ENCODE results near the gene YIPF3. TPM values are rescaled to one million over a fixed set of nuclear protein-coding genes. Genes with fewer than 3 reads are reported as not detected.

Gene YIPF3
- total RNA-seq (2022; extraction: Qiagen RNA extraction), result 68.9 to 77.0 TPM (median 70.5 TPM) in 5 replicates

DNA sequence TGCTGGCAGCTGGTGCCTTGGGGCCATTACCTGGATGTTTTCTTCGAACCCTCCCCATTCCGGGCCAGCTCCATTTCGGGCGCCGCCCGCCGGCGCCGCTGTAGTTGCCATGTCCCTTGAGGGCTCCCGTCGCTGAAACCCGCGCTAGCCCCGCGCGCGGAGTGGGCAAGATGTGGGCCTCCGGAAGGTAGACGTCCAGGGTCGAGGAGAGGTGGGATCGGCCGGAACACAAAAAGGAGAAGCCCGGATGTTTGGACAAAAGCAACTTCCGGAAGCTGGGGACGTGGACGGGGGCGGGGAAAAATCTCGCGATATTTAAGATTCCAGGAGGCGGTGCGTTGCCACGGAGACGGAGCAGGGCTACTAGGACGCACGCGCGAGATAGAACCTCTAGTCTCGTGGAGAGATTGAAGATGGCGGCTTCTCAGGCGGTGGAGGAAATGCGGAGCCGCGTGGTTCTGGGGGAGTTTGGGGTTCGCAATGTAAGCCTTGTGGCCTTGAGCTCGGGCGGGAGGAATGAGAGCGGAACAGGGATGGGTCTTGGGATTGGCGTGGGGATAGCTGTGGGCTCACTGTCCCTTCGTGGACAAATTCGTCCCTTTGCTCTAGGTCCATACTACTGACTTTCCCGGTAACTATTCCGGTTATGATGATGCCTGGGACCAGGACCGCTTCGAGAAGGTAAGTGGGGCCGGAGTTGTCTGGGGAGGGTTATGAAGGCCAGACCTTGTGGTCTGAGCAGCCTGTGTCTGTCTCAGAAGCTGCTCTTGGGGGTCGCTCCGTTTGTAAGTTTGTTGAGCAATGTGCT, at the start of gene YIPF3, which contains the start of gene POLR1C:
Gene YIPF3 (minus strand): TSS at position 230 of the 808 bp plus-strand sequence. CDS start 119 bp downstream, at position 111.
Gene POLR1C (plus strand): TSS at position 393 of the 808 bp plus-strand sequence. CDS start 21 bp downstream, at position 414.

GRCh38 chr6:43509984-43510826, 6.5 kb downstream of the YIPF3 start, which contains the start of gene LRRC73:
LRRC73 (minus strand) TSS chr6:43510346; CDS start chr6:43509785, 561 bp downstream.

GRCh38 chr6:43477235-43478007, 39.3 kb downstream of the YIPF3 start, which contains the start of gene TJAP1:
TJAP1 (plus strand) TSS chr6:43477570; CDS start chr6:43499002, 21,432 bp downstream.

Other genes starting within 250 kb of the YIPF3 start
- gene SLC22A7, start 218.7 kb downstream of the YIPF3 start, total RNA-seq (2022; extraction: Qiagen RNA extraction), result not detected in 5 replicates
- gene CRIP3, start 208.1 kb downstream of the YIPF3 start, total RNA-seq (2022; extraction: Qiagen RNA extraction), result 0.44 to 1.1 TPM (median 0.52 TPM) in 5 replicates
- gene ZNF318, start 147.3 kb downstream of the YIPF3 start, total RNA-seq (2022; extraction: Qiagen RNA extraction), result 3.6 to 5.9 TPM (median 5.3 TPM) in 5 replicates
- gene ABCC10, start 89.4 kb downstream of the YIPF3 start, total RNA-seq (2022; extraction: Qiagen RNA extraction), result 6.0 to 13.1 TPM (median 10.5 TPM) in 5 replicates
- 3.5 to 8.2 TPM (median 7.0 TPM) in 5 replicates for gene DLK2, start 61.4 kb downstream of the YIPF3 start, total RNA-seq (2022; extraction: Qiagen RNA extraction)
- gene TJAP1, start 39.4 kb downstream of the YIPF3 start, total RNA-seq (2022; extraction: Qiagen RNA extraction), result 17.3 to 20.8 TPM (median 20.1 TPM) in 5 replicates
- gene LRRC73, start 6.6 kb downstream of the YIPF3 start, total RNA-seq (2022; extraction: Qiagen RNA extraction), result 0.63 to 1.4 TPM (median 1.3 TPM) in 5 replicates
- 44.5 to 60.7 TPM (median 49.6 TPM) in 5 replicates for gene POLR1C, start 163 bp upstream of the YIPF3 start, total RNA-seq (2022; extraction: Qiagen RNA extraction)
- gene XPO5, start 59.1 kb upstream of the YIPF3 start, total RNA-seq (2022; extraction: Qiagen RNA extraction), result 24.7 to 29.7 TPM (median 29.3 TPM) in 5 replicates
- gene POLH, start 59.3 kb upstream of the YIPF3 start, total RNA-seq (2022; extraction: Qiagen RNA extraction), result 6.9 to 10.9 TPM (median 9.4 TPM) in 5 replicates
- 16.2 to 23.6 TPM (median 21.4 TPM) in 5 replicates for gene GTPBP2, start 112.3 kb upstream of the YIPF3 start, total RNA-seq (2022; extraction: Qiagen RNA extraction)
- 33.4 to 40.0 TPM (median 35.9 TPM) in 5 replicates for gene MAD2L1BP, start 118.9 kb upstream of the YIPF3 start, total RNA-seq (2022; extraction: Qiagen RNA extraction)
- gene RSPH9, start 128.1 kb upstream of the YIPF3 start, total RNA-seq (2022; extraction: Qiagen RNA extraction), result 0.12 to 0.29 TPM (median 0.17 TPM) in 5 replicates
- 44.6 to 49.3 TPM (median 48.9 TPM) in 5 replicates for gene MRPS18A, start 170.9 kb upstream of the YIPF3 start, total RNA-seq (2022; extraction: Qiagen RNA extraction)

Measured in A549 treated with CORT108297 at 1 μM for 4 hours (cell line).